ENCODE measurements around the gene S1PR2.

DNA sequence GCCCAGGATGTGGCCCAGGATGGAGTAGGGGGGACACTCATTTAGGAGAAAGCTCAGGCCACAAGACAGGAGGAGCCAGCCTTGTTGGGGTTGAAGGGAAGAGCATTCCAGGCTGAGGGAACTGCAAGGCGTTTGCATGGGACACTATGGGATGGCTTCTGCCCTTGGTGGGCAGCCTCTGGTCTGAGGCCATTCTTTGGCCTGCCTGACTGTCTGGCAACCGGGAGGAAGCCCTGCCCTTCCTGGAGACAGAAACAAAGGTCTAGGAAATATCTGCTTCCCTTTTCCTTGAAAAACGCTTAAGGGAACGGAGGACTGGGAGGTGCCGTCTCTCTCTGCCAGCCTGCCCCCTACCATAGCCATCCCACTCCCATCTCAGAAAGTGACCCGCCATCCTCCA is 36.9 kb upstream of the S1PR2 start:
- TF ChIP-seq EZH2 (IDR thresholded peaks at IDR 0.05; ENCODE audit: borderline replicate concordance, low read depth, low read length, severe bottlenecking) (no peak), CTCF (IDR thresholded peaks at IDR 0.05; ENCODE audit: extremely low read depth in 1 of 2, insufficient read depth in 1 of 2, low read depth in 1 of 2, low read length in 2 of 2) (no peak), MAX (IDR thresholded peaks at IDR 0.05; ENCODE audit: insufficient read depth, insufficient read length) (no peak)
